Muscle of leg (tissue), 11 donors: ENCODE data around the gene LRP5. TPM values are rescaled to one million over a fixed set of nuclear protein-coding genes. Genes with fewer than 3 reads are reported as not detected.
A peak's percentile ranks its signal among the peaks of the same experiment; 100 is the strongest.

Experiments
- DNase-seq: peaks from one replicate; pipeline ENCODE4 v3.0.0; 2013
- H3K27ac ChIP-seq: one replicate; pipeline ENCODE4 v1.5.1; 2013; ENCODE audit warnings: mild to moderate bottlenecking, low read length, control low read depth
- H3K27me3 ChIP-seq: one replicate; pipeline ENCODE4 v1.6.1; 2013; ENCODE audit warnings: low read length; ENCODE audit not compliant: control insufficient read depth, insufficient read depth
- H3K36me3 ChIP-seq: one replicate; pipeline ENCODE4 v1.6.1; 2013; ENCODE audit warnings: low read length; ENCODE audit not compliant: control insufficient read depth, insufficient read depth
- H3K4me1 ChIP-seq: one replicate; pipeline ENCODE4 v1.6.1; 2013; ENCODE audit warnings: low read length; ENCODE audit not compliant: control insufficient read depth, insufficient read depth
- H3K4me3 ChIP-seq: one replicate; pipeline ENCODE4 v1.5.1; 2013; ENCODE audit warnings: low read length, control low read depth
- H3K9me3 ChIP-seq: replicated peaks from 2 replicates; pipeline ENCODE4 v1.6.1; 2013; ENCODE audit warnings: low read depth, low read length; ENCODE audit not compliant: control insufficient read depth
- WGBS: methylation state at CpG from one replicate; pipeline ENCODE4 v1.1.5; 2013; ENCODE audit warnings: missing lambda C conversion rate; ENCODE audit not compliant: insufficient coverage; 5-methylcytosine and 5-hydroxymethylcytosine counted together
- polyA plus RNA-seq, 8 donors: library from polyadenylated mRNA; unstranded; fragments of 120-200 nt; gene quantifications; one replicate each; pipeline versions ENCODE4 v1.2.1 to v1.2.3, GENCODE V29; 2013; ENCODE audit warnings: inconsistent platforms in 1 of 8, low replicate concordance in 1 of 8; ENCODE audit not compliant: insufficient read length in 8 of 8, insufficient read depth in 1 of 8
- total RNA-seq: library from RNA; stranded (reverse); fragments of 120-200 nt; gene quantifications from one replicate; pipeline ENCODE4 v1.2.4, GENCODE V29; 2013

LRP5 gene
- total and polyA plus RNA-seq, 9 donors, result 30.9 to 70.0 (median 65.1) TPM

DNA sequence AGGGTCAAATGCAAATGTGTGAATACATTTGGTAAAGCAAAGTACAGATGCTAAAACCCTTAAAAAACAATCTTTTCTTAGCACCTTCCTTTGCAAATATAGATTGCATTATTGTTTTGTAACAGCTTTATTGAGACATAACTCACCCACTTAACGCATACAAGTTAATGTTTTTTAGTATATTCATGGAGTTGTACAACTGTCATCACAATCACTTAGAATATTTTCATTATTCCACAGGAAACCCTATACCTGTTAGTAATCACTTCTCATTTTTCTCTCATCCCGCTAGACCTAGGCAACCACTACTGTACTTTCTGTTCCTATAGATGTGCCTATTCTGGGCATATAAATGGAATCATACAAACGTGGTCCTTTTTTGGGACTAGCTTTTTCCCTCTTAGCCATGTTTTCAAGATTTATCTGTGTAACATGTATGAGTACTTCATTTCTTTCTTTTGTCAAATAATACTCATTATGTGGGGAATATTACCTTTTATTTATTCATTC lies 182.9 kb downstream of the LRP5 start:
- DNase-seq, result no peak
- H3K27ac ChIP-seq, result no peak overlapping the region
- peaks cover 3% of the 10 kb centered on the region for H3K36me3 ChIP-seq
- H3K9me3 ChIP-seq, result no peaks in the 10 kb centered on the region
- no peak overlapping the region for H3K4me3 ChIP-seq
- peaks cover 4% of the 10 kb centered on the region for H3K4me1 ChIP-seq
- no CpG with 5 or more reads among the region's 3 CpGs for WGBS
- H3K27me3 ChIP-seq, result no peaks in the 10 kb centered on the region

GRCh38 chr11:68495872-68496271 lies 183.5 kb downstream of the LRP5 start:
- WGBS, result 100% methylated on average over 1 of the region's 3 CpGs

DNA sequence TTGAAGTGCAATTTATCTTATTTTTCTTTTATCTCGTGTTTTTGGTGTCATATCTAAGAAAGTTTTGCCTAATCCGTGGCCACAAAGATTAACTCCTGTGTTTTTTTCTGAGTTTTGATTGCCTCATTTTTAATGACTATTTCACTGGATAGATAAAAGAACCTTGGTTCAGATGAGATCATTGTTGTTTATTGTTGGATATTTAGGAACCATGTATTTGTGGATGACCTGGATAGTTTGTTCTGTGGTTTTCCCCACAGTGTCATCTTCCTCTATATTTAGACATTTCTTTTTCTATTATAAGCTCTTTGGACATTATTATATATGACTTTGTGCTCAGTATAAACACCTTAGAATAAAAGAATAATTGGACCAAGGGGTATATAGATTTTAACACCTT lies 185.4 kb downstream of the LRP5 start:
- H3K4me3 ChIP-seq, result no peak overlapping the region
- WGBS, result no CpG with 5 or more reads among the region's 2 CpGs
- H3K4me1 ChIP-seq, result peaks cover 4% of the 10 kb centered on the region
- H3K27ac ChIP-seq, result no peak overlapping the region
- no peak for DNase-seq
- no peaks in the 10 kb centered on the region for H3K36me3 ChIP-seq
- H3K9me3 ChIP-seq, result no peaks in the 10 kb centered on the region
- H3K27me3 ChIP-seq, result no peaks in the 10 kb centered on the region

More at GRCh38 chr11:68495872-68496271, 183.5 kb downstream of the LRP5 start:
- Histone ChIP-seq H3K36me3 (peaks cover 3% of the 10 kb centered on the region), H3K4me3 (no peak overlapping the region), H3K4me1 (peaks cover 4% of the 10 kb centered on the region), H3K9me3 (no peaks in the 10 kb centered on the region), H3K27me3 (no peaks in the 10 kb centered on the region), H3K27ac (no peak overlapping the region)
- DNase-seq, result no peak

DNA sequence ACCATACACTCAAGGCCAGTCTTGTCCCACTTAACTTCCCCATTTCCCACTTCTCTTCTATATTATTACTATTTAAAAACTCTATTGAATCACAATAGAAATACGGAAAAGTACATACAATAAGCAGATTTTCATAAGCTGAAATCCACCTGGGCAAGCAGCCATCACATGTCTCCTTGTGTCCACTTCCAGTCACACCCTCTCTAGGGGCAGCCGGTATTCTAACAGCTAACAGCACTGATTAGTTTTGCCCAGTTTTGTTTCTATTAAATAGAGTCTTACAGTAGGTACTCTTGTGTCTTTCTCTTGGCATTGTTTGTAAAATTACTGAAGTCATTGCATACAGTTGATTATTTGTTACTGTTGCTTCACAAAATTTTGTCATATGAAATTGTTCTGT lies 185.9 kb downstream of the LRP5 start:
- no peaks in the 10 kb centered on the region for H3K9me3 ChIP-seq
- peak; percentile 63 for DNase-seq
- no peak overlapping the region for H3K4me3 ChIP-seq
- peaks cover 6% of the 10 kb centered on the region for H3K4me1 ChIP-seq
- H3K36me3 ChIP-seq, result no peaks in the 10 kb centered on the region
- no peak overlapping the region for H3K27ac ChIP-seq
- WGBS, result 38% methylated on average over 1 of the region's 2 CpGs
- no peaks in the 10 kb centered on the region for H3K27me3 ChIP-seq

Other genes starting within 250 kb of the LRP5 start
- 14.0 TPM for gene CHKA, start 191.2 kb upstream of the LRP5 start, total RNA-seq
- gene CHKA, start 191.2 kb upstream of the LRP5 start, polyA plus RNA-seq, result 10 to 100 TPM in 5 of 8 donors, 1 to 10 TPM in 3; 9.6 to 25.7 (median 12.1) TPM
- 36.1 TPM for gene KMT5B, start 99.3 kb upstream of the LRP5 start, total RNA-seq
- 10 to 100 TPM; 29.6 to 42.5 (median 39.7) TPM for gene KMT5B, start 99.3 kb upstream of the LRP5 start, polyA plus RNA-seq
- gene C11orf24, start 40.6 kb upstream of the LRP5 start, total RNA-seq, result 14.7 TPM
- 10 to 100 TPM; 24.6 to 39.0 (median 29.6) TPM for gene C11orf24, start 40.6 kb upstream of the LRP5 start, polyA plus RNA-seq
- 80.9 TPM for gene PPP6R3, start 148.2 kb downstream of the LRP5 start, total RNA-seq
- 10 to 100 TPM; 44.3 to 62.3 (median 51.6) TPM for gene PPP6R3, start 148.2 kb downstream of the LRP5 start, polyA plus RNA-seq